ENCODE results near the gene CPSF2.

GRCh38 chr14:92207928-92208265, 86.1 kb downstream of the CPSF2 start:
- no peak for TF ChIP-seq CTCF (IDR thresholded peaks at IDR 0.05)
- no peak for TF ChIP-seq EP300 (IDR thresholded peaks at IDR 0.05)
- TF ChIP-seq POLR2AphosphoS5 (IDR thresholded peaks at IDR 0.05) = no peak
